Esophagus muscularis mucosa (tissue), 4 donors: Measurements from ENCODE around the gene CD84. TPM values are rescaled to one million over a fixed set of nuclear protein-coding genes. Genes with fewer than 3 reads are reported as not detected.
"Not testable (repeated sequence)": the region's sequence is repeated elsewhere in the genome, so short reads cannot be mapped to it uniquely, and the experiment has no call there.

Experiments used
- DNase-seq: peaks from one replicate; pipeline ENCODE4 v3.0.0-alpha.2; 2017; ENCODE audit errors: extremely low spot score
- H3K27ac ChIP-seq, 4 donors: fragments of 200-600 bp; sonication (generic); replicated peaks in 1 of 4; 1 replicate in 3 of 4; 2 replicates in 1 of 4; pipeline ENCODE4 v1.5.1; 2016 to 2019; ENCODE audit warnings: mild to moderate bottlenecking in 1 of 4
- H3K27me3 ChIP-seq, 4 donors: fragments of 200-600 bp; sonication (generic); one replicate each; pipeline versions ENCODE4 v1.5.1 to v1.6.0; 2016 to 2019
- H3K36me3 ChIP-seq, 4 donors: fragments of 200-600 bp; sonication (generic); one replicate each; pipeline ENCODE4 v1.5.1; 2016 to 2019
- H3K4me1 ChIP-seq, 4 donors: fragments of 200-600 bp; sonication (generic); one replicate each; pipeline ENCODE4 v1.5.1; 2016 to 2019
- H3K4me3 ChIP-seq, 4 donors: fragments of 200-600 bp; sonication (generic); 1 replicate in 2 of 4; 2 replicates in 2 of 4; pipeline ENCODE4 v1.5.1; 2016 to 2019; ENCODE audit warnings: mild to moderate bottlenecking in 4 of 4, moderate library complexity in 1 of 4
- H3K9me3 ChIP-seq, 4 donors: fragments of 200-600 bp; sonication (generic); 1 replicate in 3 of 4; 2 replicates in 1 of 4; pipeline ENCODE4 v1.5.1; 2016 to 2019
- EP300 ChIP-seq: sonication (generic); formaldehyde crosslinking; IDR thresholded peaks from one replicate; pipeline ENCODE4 v1.6.1; 2017; ENCODE audit warnings: antibody characterized with exemption
- POLR2A ChIP-seq: fragments of 450-650 bp; IDR thresholded peaks from one replicate; pipeline ENCODE4 v1.6.1; 2017; ENCODE audit warnings: antibody characterized with exemption, moderate library complexity, mild to moderate bottlenecking, low read depth
- POLR2AphosphoS5 ChIP-seq, 2 donors: sonication (generic); formaldehyde crosslinking; IDR thresholded peaks; one replicate each; pipeline ENCODE4 v1.6.1; 2017; ENCODE audit warnings: antibody characterized with exemption in 2 of 2
- WGBS: methylation state at CpG from one replicate; pipeline ENCODE4 v1.1.5; 2018; 5-methylcytosine and 5-hydroxymethylcytosine counted together
- intact Hi-C: fragments of 100-400 bp; cut with DNase I; formaldehyde crosslinking; loops from one replicate; pipeline ENCODE4 v1.15.1; 2023
- total RNA-seq, 4 donors: library from RNA; depleted of rRNA; stranded (reverse); fragments of >200 nt; gene quantifications; one replicate each; pipeline versions ENCODE4 v1.1.0 to v1.2.1, GENCODE V29; 2016
- TF ChIP-seq, protein P1 (sequence below), 3 experiments: fragments of 200-600 bp in 2 of 3; fragments of 450-650 bp in 1 of 3; sonication (generic) in 2 of 3; IDR thresholded peaks; one replicate each; pipeline ENCODE4 v1.5.1; 2017 to 2019; ENCODE audit warnings: antibody characterized with exemption in 3 of 3, mild to moderate bottlenecking in 2 of 3, moderate library complexity in 1 of 3

CD84 gene
- total RNA-seq, 4 donors from 2014 or later, result 2.7 to 7.3 (median 4.7) TPM

DNA sequence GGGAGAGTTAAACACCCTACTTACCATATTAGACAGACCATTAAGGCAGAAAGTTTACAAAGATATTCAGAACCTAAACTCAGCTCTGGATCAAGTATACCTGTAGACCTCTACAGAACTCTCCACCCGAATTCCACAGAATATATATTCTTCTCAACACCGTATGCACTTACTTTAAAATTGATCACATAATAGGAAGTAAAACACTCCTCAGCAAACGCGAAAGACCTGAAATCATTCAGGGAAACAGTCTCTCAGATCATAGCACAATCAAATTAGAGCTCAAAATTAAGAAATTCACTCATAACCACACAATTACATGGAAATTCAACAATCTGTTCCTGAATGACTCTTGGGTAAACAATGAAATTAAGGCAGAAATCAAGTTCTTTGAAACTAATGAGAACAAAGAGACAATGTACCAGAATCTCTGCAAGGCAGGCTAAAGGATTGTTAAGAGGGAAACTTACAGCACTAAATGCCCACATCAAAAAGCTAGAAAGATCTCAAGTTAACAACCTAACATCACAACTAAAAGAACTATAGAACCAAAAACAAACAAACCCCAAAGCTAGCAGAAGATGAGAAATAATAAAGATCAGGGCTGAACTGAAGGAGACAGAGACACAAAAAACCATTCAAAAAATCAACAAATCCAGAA is 19.1 kb downstream of the CD84 start:
- Histone ChIP-seq H3K9me3 (peaks cover 0 to 15% (median 10%) of the 10 kb centered on the region in 4 donors), H3K27me3 (no peaks in the 10 kb centered on the region), H3K36me3 (no peaks in the 10 kb centered on the region), H3K4me1 (no peaks in the 10 kb centered on the region), H3K27ac (no peak overlapping the region), H3K4me3 (no peak overlapping the region)
- intact Hi-C loops, result no loop called here
- DNase-seq, result no peak
- no peak for TF ChIP-seq EP300
- TF ChIP-seq, protein P1, sequence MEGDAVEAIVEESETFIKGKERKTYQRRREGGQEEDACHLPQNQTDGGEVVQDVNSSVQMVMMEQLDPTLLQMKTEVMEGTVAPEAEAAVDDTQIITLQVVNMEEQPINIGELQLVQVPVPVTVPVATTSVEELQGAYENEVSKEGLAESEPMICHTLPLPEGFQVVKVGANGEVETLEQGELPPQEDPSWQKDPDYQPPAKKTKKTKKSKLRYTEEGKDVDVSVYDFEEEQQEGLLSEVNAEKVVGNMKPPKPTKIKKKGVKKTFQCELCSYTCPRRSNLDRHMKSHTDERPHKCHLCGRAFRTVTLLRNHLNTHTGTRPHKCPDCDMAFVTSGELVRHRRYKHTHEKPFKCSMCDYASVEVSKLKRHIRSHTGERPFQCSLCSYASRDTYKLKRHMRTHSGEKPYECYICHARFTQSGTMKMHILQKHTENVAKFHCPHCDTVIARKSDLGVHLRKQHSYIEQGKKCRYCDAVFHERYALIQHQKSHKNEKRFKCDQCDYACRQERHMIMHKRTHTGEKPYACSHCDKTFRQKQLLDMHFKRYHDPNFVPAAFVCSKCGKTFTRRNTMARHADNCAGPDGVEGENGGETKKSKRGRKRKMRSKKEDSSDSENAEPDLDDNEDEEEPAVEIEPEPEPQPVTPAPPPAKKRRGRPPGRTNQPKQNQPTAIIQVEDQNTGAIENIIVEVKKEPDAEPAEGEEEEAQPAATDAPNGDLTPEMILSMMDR (IDR thresholded peaks at IDR 0.05), result no peak
- no peak for TF ChIP-seq POLR2AphosphoS5 (IDR thresholded peaks at IDR 0.05)
- TF ChIP-seq POLR2A, result no peak
- 73% methylated on average over 4 of the region's 4 CpGs for WGBS

DNA sequence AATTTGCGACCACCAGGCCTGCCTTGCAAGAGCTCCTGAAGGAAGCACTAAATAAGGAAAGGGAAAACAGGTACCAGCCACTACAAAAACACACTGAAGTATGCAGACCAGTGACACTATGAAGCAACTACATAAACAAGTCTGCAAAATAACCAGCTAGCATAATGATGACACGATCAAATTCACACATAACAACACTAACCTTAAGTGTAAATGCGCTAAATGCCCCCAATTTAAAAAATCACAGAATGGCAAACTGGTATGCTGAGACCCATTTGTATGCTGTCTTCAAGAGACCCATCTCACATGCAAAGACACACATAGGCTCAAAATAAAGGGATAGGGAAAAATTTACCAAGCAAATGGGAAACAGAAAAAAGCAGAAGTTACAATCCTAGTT is 19.9 kb downstream of the CD84 start:
- intact Hi-C loops, result not testable (repeated sequence)
- WGBS, result 79% methylated on average over 3 of the region's 3 CpGs

DNA sequence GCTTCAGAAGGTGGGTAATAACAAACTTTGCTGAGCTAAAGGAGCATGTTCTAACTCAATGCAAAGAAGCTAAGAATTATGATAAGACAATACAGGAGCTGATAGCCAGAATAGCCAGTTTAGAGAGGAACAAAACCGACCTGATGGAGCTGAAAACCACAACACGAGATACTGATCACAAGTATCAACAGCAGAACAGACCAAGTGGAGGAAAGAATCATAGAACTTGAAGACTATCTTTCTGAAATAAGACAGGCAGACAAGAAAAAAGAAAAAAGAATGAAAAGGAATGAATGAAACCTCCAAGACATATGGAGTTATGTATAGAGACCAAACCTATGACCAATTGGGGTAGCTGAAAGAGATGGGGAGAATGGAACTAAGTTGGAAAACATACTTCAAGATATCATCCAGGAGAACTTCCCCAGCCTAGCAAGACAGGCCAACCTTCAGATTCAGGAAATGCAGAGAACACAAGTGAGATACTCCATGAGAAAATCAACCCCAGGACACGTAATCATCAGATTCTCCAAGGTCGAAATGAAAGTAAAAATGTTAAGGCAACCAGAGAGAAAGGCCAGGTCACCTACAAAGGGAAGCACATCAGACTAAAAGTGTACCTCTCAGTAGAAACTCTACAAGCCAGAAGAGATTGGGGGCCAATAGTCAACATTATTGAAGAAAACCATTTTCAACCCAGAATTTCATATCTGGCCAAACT is 20.5 kb downstream of the CD84 start:
- TF ChIP-seq POLR2AphosphoS5 (IDR thresholded peaks at IDR 0.05) (no peak), EP300 (no peak)
- TF ChIP-seq, protein P1 (IDR thresholded peaks at IDR 0.05), result no peak
- 78% methylated on average over 4 of the region's 4 CpGs for WGBS
- DNase-seq, result no peak
- no peak overlapping the region for H3K27ac ChIP-seq
- H3K27me3 ChIP-seq, result no peaks in the 10 kb centered on the region
- H3K9me3 ChIP-seq, result peaks cover 0 to 15% (median 10%) of the 10 kb centered on the region in 4 donors
- H3K4me1 ChIP-seq, result no peaks in the 10 kb centered on the region
- no peak overlapping the region for H3K4me3 ChIP-seq
- no peaks in the 10 kb centered on the region for H3K36me3 ChIP-seq
- intact Hi-C loops, result no loop called here

More for the DNA sequence above, 19.9 kb downstream of the CD84 start:
- not testable (repeated sequence) for H3K36me3 ChIP-seq, H3K4me3 ChIP-seq, H3K27ac ChIP-seq, H3K27me3 ChIP-seq, DNase-seq, H3K4me1 ChIP-seq
- peaks cover 0 to 15% (median 10%) of the 10 kb centered on the region in 4 donors for H3K9me3 ChIP-seq

DNA sequence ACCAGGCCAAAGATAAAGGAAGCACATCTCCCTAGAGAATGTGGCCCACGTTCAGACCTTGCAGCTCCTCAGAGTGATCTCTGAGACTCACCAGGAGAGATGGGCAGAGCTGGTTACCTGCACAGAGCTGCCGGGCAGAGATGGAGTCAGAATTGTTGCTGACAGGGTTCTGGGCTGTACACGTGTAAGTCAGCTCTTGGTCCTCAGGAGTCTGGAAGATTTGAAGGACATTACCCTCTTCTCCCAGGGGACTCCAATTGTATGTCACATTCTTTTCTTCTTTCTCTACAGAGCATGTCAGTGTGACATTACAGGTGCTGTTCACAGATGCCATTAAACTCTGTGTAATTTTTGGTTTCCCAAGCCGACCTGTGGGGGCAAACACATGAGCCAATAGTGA is 25.5 kb downstream of the CD84 start:
- Histone ChIP-seq H3K4me3 (no peak overlapping the region), H3K27ac (no peak overlapping the region), H3K27me3 (no peaks in the 10 kb centered on the region), H3K9me3 (no peaks in the 10 kb centered on the region), H3K4me1 (no peaks in the 10 kb centered on the region), H3K36me3 (no peaks in the 10 kb centered on the region)
- intact Hi-C loops, result no loop called here
- DNase-seq, result no peak
- TF ChIP-seq, protein P1 (IDR thresholded peaks at IDR 0.05), result no peak
- TF ChIP-seq EP300 (no peak), POLR2A (no peak), POLR2AphosphoS5 (IDR thresholded peaks at IDR 0.05) (no peak)
- WGBS, result 70% methylated on average over 4 of the region's 4 CpGs

DNA sequence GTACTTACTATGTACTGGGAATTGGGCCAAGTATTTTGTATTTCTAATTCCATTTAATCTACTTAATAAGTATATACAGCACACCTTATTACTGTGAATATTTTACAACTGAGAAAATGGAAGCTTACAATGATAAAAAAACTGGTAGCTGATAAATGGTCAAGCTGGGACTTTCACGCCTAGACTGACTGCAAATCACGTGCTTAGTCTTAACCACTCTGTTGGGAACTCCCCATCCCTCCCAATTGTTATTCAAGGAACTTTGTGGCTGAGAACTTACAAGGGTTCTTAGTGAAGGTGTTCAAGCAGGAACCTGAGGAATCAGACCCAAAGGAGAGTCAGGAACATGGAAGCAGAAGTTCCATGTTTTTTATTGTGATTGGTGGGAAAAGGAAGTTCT is 26.9 kb downstream of the CD84 start:
- intact Hi-C loops, result no loop called here
- WGBS, result 72% methylated on average over 2 of the region's 2 CpGs
- Histone ChIP-seq H3K27me3 (no peaks in the 10 kb centered on the region), H3K4me3 (no peak overlapping the region), H3K4me1 (no peaks in the 10 kb centered on the region), H3K36me3 (no peaks in the 10 kb centered on the region), H3K27ac (no peak overlapping the region), H3K9me3 (no peaks in the 10 kb centered on the region)
- TF ChIP-seq, protein P1 (IDR thresholded peaks at IDR 0.05), result no peak
- TF ChIP-seq POLR2A, result no peak
- no peak for TF ChIP-seq POLR2AphosphoS5 (IDR thresholded peaks at IDR 0.05)
- TF ChIP-seq EP300, result no peak
- DNase-seq, result no peak
